Measurements from ENCODE around the gene NFIX. TPM values are rescaled to one million over a fixed set of nuclear protein-coding genes. Genes with fewer than 3 reads are reported as not detected.

NFIX gene
- total RNA-seq, 1 donor from 2014 or later: 166 TPM

- DNase-seq (ENCODE audit: low spot score): no peak
These were observed 95.4 kb downstream of the NFIX start for GRCh38 chr19:13090511-13091231.

DNA sequence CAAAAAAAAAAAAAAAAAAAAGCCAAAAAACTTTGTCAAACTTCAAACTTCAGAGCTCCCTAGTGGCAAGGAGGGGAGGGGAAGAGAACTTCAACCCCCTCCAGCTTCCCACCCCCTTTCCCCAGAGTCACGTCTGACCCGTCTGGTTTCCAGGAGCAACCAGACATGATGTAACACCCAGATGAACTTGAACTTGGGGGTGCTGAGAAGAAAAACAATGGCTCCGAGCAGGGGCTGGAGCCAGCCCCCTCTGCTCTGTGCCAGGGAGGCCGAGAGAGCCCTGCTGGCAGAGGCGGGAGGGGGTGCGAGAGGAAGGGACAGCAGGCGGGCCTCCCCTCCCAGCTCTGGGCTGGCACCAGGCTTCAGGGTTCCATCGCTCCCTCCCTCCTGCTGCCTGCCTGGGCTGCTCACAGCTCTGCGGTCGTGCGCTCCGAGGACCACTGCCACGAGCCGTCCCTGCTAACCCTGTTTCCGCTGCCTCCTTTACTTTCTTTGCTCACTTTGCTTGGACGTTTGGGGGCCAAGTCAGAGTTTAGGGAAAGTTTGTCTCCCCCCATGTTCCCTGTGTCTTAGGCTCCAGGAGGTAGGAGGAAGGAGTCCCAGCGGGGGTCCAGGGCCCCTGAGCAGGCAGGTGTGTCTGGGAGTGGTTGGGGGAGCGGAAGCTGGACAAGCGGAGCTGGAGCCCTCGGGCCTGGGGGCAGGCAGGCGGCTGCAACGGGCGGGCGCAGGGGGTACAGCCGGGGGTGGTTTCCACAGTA, 96.3 kb downstream of the NFIX start:
- DNase-seq (ENCODE audit: low spot score): no peak

GRCh38 chr19:13092158-13092543, 96.9 kb downstream of the NFIX start:
- no peak for DNase-seq (ENCODE audit: low spot score)

GRCh38 chr19:13092606-13093235, 97.4 kb downstream of the NFIX start:
- DNase-seq (ENCODE audit: low spot score): no peak

- peak; percentile 94 for DNase-seq (ENCODE audit: low spot score)
These were observed 98.3 kb downstream of the NFIX start for GRCh38 chr19:13093407-13094105.

GRCh38 chr19:13094106-13094504, 98.8 kb downstream of the NFIX start:
- DNase-seq (ENCODE audit: low spot score): no peak

- DNase-seq (ENCODE audit: low spot score): no peak
These were observed 99.6 kb downstream of the NFIX start for GRCh38 chr19:13094771-13095392.

DNA sequence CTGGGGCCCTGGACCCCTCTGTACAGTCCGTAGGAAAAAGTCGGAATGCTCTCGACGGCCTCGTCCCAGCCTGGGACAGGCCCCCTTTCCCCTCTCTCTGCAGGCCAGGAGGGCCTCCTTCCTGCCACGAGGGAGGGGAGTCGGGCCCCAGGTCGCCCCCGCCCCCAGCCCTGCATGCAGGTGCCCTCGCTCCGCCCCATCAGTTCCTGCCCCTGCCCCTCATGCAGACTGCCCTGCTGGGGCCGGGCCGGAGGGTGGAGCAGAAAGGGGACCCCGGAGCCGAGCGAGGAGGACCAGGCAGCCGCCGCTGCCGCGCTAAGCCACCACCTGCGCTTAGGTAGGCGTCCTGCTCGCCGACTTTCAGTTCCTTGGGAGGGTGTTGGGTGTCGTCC, 100.1 kb downstream of the NFIX start:
- no peak for DNase-seq (ENCODE audit: low spot score)

GRCh38 chr19:13095934-13096927, 101.0 kb downstream of the NFIX start:
- DNase-seq (ENCODE audit: low spot score): no peak

DNA sequence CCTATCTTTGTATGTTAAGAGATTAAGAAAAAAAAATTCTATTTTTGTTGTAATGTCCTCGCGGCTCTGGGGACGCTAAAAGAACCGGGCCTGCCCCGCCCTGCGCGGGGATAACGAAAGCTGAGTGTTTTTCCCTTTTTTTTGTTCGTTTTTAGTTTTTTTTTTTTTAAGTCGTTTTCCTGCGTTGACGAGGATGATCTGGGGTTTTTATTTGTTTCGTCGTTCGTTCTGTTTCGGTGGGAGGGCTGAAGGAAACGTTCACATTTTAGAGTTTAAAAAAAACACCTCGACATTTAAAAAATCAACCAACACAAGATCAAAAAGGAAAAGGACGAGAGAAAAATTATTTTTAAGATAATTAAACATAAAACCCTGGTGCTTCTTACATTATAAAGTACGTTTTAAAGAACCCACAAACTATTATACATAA, 101.8 kb downstream of the NFIX start:
- no peak for DNase-seq (ENCODE audit: low spot score)

- no peak for DNase-seq (ENCODE audit: low spot score)
These were observed 102.4 kb downstream of the NFIX start for GRCh38 chr19:13097463-13098258.

DNA sequence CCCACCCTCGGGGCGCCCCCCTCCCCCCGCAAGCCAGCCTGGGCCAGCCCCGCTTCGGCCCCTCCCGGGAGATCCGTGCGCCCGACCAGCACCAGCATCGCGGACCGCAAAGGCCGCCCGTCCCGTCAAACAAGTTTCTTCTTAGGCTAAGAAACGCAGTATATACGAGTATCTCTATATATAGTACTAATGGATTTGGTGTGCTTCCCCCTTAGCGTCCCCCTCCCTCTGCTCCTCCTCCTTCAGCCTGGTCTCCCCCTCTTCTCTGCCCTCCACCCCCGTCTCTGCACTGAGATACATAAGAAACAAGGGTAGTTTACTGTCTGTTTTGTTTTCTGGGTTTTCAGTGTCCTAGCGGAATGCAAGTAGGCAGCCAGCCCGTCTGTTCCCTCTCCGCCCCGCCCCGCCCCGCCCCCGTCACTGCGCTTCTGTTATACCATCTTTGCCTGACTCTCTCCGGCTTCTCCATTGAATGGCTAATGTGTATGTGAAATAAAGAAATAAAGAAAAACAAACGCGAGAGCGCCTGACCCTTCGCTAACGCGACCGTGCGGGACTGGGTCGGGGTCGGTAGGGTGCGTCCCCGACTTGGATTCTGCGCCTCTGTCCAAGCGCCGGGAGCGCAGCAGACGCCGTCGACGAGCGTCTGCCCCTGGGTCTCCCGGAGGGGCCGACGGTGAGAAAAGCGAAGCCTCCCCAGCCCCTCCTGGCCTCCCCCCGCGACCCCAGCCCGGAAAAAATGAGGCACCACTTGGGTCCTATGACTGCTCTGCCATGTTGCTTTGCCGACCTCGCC, 103.2 kb downstream of the NFIX start:
- no peak for DNase-seq (ENCODE audit: low spot score)

GRCh38 chr19:13099073-13099999, 104.1 kb downstream of the NFIX start:
- no peak for DNase-seq (ENCODE audit: low spot score)

DNA sequence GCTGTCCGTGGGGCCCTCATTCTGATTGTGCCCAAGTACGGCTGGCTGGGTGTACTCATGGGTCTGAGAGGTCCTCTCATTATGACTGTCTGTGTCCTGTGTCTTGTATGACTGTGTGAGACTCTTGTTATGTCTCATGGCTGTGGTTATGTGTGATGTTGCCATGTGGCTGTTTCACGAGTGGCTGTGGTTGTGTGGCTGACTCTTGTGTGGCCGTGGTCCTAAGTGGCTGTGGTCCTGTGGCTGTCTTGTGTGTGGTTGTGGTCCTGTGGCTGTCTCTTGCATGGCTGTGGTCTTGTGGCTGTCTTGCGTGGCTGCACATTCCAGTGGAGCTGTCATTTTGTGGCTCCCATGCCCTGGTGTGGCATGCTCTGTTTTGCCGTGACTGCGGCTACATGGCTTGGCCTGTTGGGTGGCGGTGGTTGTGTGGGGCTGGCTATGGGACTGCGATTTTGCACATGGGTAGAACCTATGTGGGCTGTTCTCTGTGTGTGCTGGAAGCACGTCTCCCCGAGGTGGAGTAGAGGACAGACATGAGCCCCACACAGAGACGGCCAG, 104.8 kb downstream of the NFIX start:
- DNase-seq (ENCODE audit: low spot score): no peak

DNA sequence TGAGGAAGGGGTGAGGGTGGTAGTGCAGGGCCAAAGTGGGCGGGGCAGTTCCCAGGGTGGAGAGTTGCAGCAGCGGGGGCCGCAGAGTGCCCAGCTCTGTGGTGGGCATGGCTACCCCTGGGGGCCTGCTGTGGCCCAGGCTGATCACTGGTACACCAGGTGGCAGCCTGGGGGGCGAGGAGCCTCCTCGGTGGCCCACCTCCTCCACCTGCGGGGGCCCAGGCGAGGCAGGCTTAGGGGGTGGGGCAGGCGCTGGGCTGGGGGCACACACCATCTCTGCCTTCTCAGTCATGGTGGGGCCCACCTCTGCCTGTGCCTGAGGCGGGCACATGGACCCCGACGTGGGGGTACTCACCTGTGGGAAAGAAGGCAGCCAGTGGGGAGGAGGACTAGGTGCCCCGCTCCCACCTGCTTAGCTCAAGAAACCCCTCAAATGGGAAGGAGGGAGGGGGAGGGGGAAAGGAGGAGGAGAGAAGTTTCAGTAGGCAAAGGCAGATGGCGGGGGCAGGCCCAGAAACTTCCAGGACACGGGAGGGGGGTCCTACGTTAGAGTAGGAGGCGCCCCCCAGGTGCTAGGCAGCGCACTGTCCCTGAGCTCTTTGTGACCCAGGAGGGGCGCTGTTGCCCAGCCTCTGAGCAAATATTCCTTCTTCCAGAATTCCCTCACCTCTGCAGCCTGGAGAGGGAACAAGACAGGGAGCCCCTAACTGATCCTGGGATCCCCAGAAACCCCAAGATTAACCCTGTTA, 105.7 kb downstream of the NFIX start:
- no peak for DNase-seq (ENCODE audit: low spot score)

All from mesenteric fat pad (tissue), 1 donor.